Measurements from ENCODE around the gene KCNQ1. TPM values are rescaled to one million over a fixed set of nuclear protein-coding genes. Genes with fewer than 3 reads are reported as not detected.

KCNQ1 gene
- total RNA-seq, 1 donor from 2014 or later, result 0.16 TPM

- H3K27ac Mint-ChIP-seq (ENCODE audit: unreplicated experiment), result no peak overlapping the region
- DNase-seq (ENCODE audit: extremely low spot score, unreplicated experiment), result no peak
- no peaks in the 10 kb centered on the region for H3K36me3 Mint-ChIP-seq (ENCODE audit: unreplicated experiment)
- no peaks in the 10 kb centered on the region for H3K27me3 Mint-ChIP-seq (ENCODE audit: unreplicated experiment)
- H3K4me3 Mint-ChIP-seq (ENCODE audit: unreplicated experiment), result no peak overlapping the region
- TF ChIP-seq CTCF (IDR thresholded peaks at IDR 0.05), result no peak
- H3K4me1 Mint-ChIP-seq (ENCODE audit: unreplicated experiment), result peaks cover 5% of the 10 kb centered on the region
- H3K9me3 Mint-ChIP-seq (ENCODE audit: unreplicated experiment), result no peaks in the 10 kb centered on the region
Observed at GRCh38 chr11:2584434-2584811, 139.6 kb downstream of the KCNQ1 start.

GRCh38 chr11:2584812-2585565 lies 140.2 kb downstream of the KCNQ1 start:
- no peaks in the 10 kb centered on the region for H3K36me3 Mint-ChIP-seq (ENCODE audit: unreplicated experiment)
- DNase-seq (ENCODE audit: extremely low spot score, unreplicated experiment), result peak; percentile 83
- no peaks in the 10 kb centered on the region for H3K27me3 Mint-ChIP-seq (ENCODE audit: unreplicated experiment)
- H3K9me3 Mint-ChIP-seq (ENCODE audit: unreplicated experiment), result no peaks in the 10 kb centered on the region
- no peak for TF ChIP-seq CTCF (IDR thresholded peaks at IDR 0.05)
- no peak overlapping the region for H3K27ac Mint-ChIP-seq (ENCODE audit: unreplicated experiment)
- peaks cover 1% of the 10 kb centered on the region for H3K4me1 Mint-ChIP-seq (ENCODE audit: unreplicated experiment)
- H3K4me3 Mint-ChIP-seq (ENCODE audit: unreplicated experiment), result no peak overlapping the region

GRCh38 chr11:2585566-2586086 lies 140.8 kb downstream of the KCNQ1 start:
- H3K9me3 Mint-ChIP-seq (ENCODE audit: unreplicated experiment), result no peaks in the 10 kb centered on the region
- no peaks in the 10 kb centered on the region for H3K36me3 Mint-ChIP-seq (ENCODE audit: unreplicated experiment)

GRCh38 chr11:2586087-2586792 lies 141.4 kb downstream of the KCNQ1 start:
- no peaks in the 10 kb centered on the region for H3K4me1 Mint-ChIP-seq (ENCODE audit: unreplicated experiment)
- H3K4me3 Mint-ChIP-seq (ENCODE audit: unreplicated experiment), result no peak overlapping the region
- DNase-seq (ENCODE audit: extremely low spot score, unreplicated experiment), result peak; percentile 78
- H3K27me3 Mint-ChIP-seq (ENCODE audit: unreplicated experiment), result no peaks in the 10 kb centered on the region
- no peaks in the 10 kb centered on the region for H3K9me3 Mint-ChIP-seq (ENCODE audit: unreplicated experiment)
- no peak overlapping the region for H3K27ac Mint-ChIP-seq (ENCODE audit: unreplicated experiment)
- TF ChIP-seq CTCF (IDR thresholded peaks at IDR 0.05), result no peak
- H3K36me3 Mint-ChIP-seq (ENCODE audit: unreplicated experiment), result no peaks in the 10 kb centered on the region

More at GRCh38 chr11:2585566-2586086, 140.8 kb downstream of the KCNQ1 start:
- Mint-ChIP-seq H3K4me3 (ENCODE audit: unreplicated experiment) (no peak overlapping the region), H3K27me3 (ENCODE audit: unreplicated experiment) (no peaks in the 10 kb centered on the region), H3K27ac (ENCODE audit: unreplicated experiment) (no peak overlapping the region), H3K4me1 (ENCODE audit: unreplicated experiment) (peaks cover under 1% of the 10 kb centered on the region)
- no peak for TF ChIP-seq CTCF (IDR thresholded peaks at IDR 0.05)
- DNase-seq (ENCODE audit: extremely low spot score, unreplicated experiment), result peak; percentile 70

- no peaks in the 10 kb centered on the region for H3K4me1 Mint-ChIP-seq (ENCODE audit: unreplicated experiment)
- no peaks in the 10 kb centered on the region for H3K36me3 Mint-ChIP-seq (ENCODE audit: unreplicated experiment)
- H3K4me3 Mint-ChIP-seq (ENCODE audit: unreplicated experiment), result no peak overlapping the region
- peak; percentile 69 for DNase-seq (ENCODE audit: extremely low spot score, unreplicated experiment)
- TF ChIP-seq CTCF (IDR thresholded peaks at IDR 0.05), result no peak
- H3K27ac Mint-ChIP-seq (ENCODE audit: unreplicated experiment), result no peak overlapping the region
- no peaks in the 10 kb centered on the region for H3K9me3 Mint-ChIP-seq (ENCODE audit: unreplicated experiment)
- no peaks in the 10 kb centered on the region for H3K27me3 Mint-ChIP-seq (ENCODE audit: unreplicated experiment)
Observed at GRCh38 chr11:2586793-2587131, 142.0 kb downstream of the KCNQ1 start.

Data from osteocyte (in vitro differentiated cells).